ENCODE data around the gene CCDC78.

- TF ChIP-seq EP300 (IDR thresholded peaks at IDR 0.05; ENCODE audit: low read depth), result no peak
- TF ChIP-seq POLR2A (IDR thresholded peaks at IDR 0.05), result no peak
- TF ChIP-seq CTCF (IDR thresholded peaks at IDR 0.05), result peak; percentile 29 to 53 (median 42)
- TF ChIP-seq POLR2AphosphoS5 (IDR thresholded peaks at IDR 0.05), result no peak
Measured at GRCh38 chr16:685967-686366, 40.3 kb downstream of the CCDC78 start.

Measured in transverse colon (tissue), 4 donors.